OCI-LY7 (cell line): ENCODE measurements around the gene ZBTB8OS. TPM values are rescaled to one million over a fixed set of nuclear protein-coding genes. Genes with fewer than 3 reads are reported as not detected.

ENCODE experiments used
- BruUV-seq: library from RNA; stranded (reverse); fragments of 400-500 nt; replicated peaks from 2 replicates; lab custom pipeline; 2021; lab: Mats Ljungman, UMichigan
- CTCF ChIA-PET: fragments of 300-600 bp; sonication (Branson Sonifier 250); formaldehyde crosslinking; loops from one replicate; lab custom pipeline; 2022; ENCODE audit warnings: antibody characterized with exemption; ENCODE audit not compliant: unreplicated experiment; lab: Charles Lee
- POLR2A ChIA-PET: fragments of 300-600 bp; sonication (Branson Sonifier 250); formaldehyde crosslinking; loops from one replicate; lab custom pipeline; 2022; ENCODE audit warnings: antibody characterized with exemption; lab: Charles Lee
- DNase-seq: peaks from one replicate; pipeline ENCODE4 v3.0.0-alpha.2; 2015; ENCODE audit warnings: low spot score
- H2AFZ ChIP-seq: fragments of 200-600 bp; sonication (generic), shearing (Covaris generic); 2 replicates; pipeline ENCODE4 v1.6.1; 2014; ENCODE audit warnings: mild to moderate bottlenecking, antibody characterized with exemption, low read length, moderate library complexity
- H3K27ac ChIP-seq: fragments of 200-600 bp; sonication (generic); 2 replicates; pipeline ENCODE4 v1.5.1; 2014; ENCODE audit warnings: mixed run types, low read depth, mild to moderate bottlenecking, moderate library complexity, low read length, inconsistent platforms; ENCODE audit not compliant: poor library complexity, severe bottlenecking
- H3K36me3 ChIP-seq: fragments of 200-600 bp; sonication (generic); 2 replicates; pipeline ENCODE4 v1.6.1; 2014; ENCODE audit warnings: mild to moderate bottlenecking, antibody characterized with exemption, low read length, moderate library complexity, mixed read lengths; ENCODE audit not compliant: insufficient read depth
- H3K4me1 ChIP-seq: fragments of 200-600 bp; sonication (generic); 2 replicates; pipeline ENCODE4 v1.5.1; 2014; ENCODE audit warnings: mild to moderate bottlenecking, low read length; ENCODE audit not compliant: insufficient read depth, poor library complexity, severe bottlenecking
- H3K4me2 ChIP-seq: fragments of 200-600 bp; sonication (generic); 2 replicates; pipeline ENCODE4 v1.6.1; 2014; ENCODE audit warnings: mild to moderate bottlenecking, low read length
- H3K4me3 ChIP-seq: fragments of 200-600 bp; sonication (generic); 2 replicates; pipeline ENCODE4 v1.5.1; 2014; ENCODE audit warnings: mild to moderate bottlenecking, low read depth, low read length; ENCODE audit not compliant: poor library complexity, severe bottlenecking
- H3K79me2 ChIP-seq: fragments of 200-600 bp; sonication (generic); 2 replicates; pipeline ENCODE4 v1.6.1; 2016; ENCODE audit warnings: low read depth, mild to moderate bottlenecking, low read length, moderate library complexity, mixed read lengths; ENCODE audit not compliant: insufficient read depth
- H3K9me2 ChIP-seq: fragments of 200-600 bp; sonication (generic); 2 replicates; pipeline ENCODE4 v1.6.1; 2016; ENCODE audit warnings: mild to moderate bottlenecking, low read length, mixed read lengths; ENCODE audit not compliant: insufficient read depth
- H3K9me3 ChIP-seq: fragments of 200-600 bp; sonication (generic); 2 replicates; pipeline ENCODE4 v1.6.1; 2014; ENCODE audit warnings: mild to moderate bottlenecking, mixed run types, low read length, mixed read lengths
- H4K20me1 ChIP-seq: fragments of 200-600 bp; sonication (generic); 2 replicates; pipeline ENCODE4 v1.6.1; 2014; ENCODE audit warnings: mild to moderate bottlenecking, antibody characterized with exemption, low read length, moderate library complexity, mixed read lengths; ENCODE audit not compliant: insufficient read depth
- EZH2phosphoT487 ChIP-seq: fragments of 200-600 bp; sonication (generic); IDR thresholded peaks from 2 replicates; pipeline ENCODE4 v1.6.1; 2018; ENCODE audit warnings: low read depth, borderline replicate concordance, mild to moderate bottlenecking, mixed run types, antibody characterized with exemption, low read length, moderate library complexity, mixed read lengths
- intact Hi-C: fragments of 100-400 bp; cut with micrococcal nuclease; formaldehyde crosslinking; loops from one replicate; pipeline ENCODE4 v1.10.0; 2022; ENCODE audit not compliant: unreplicated experiment
- total RNA-seq, 2 experiments: library from RNA; depleted of rRNA in 1 of 2; stranded (reverse); fragments of >200 nt in 1 of 2; shearing (Covaris generic) in 1 of 2; gene quantifications; 2 replicates each; pipeline ENCODE4 v1.2.3, GENCODE V29; 2014 to 2022
- TF ChIP-seq, protein P1 (sequence below): fragments of 200-600 bp; sonication (generic); conservative IDR thresholded peaks from 2 replicates; pipeline ENCODE4 v1.5.1; 2014; ENCODE audit warnings: mild to moderate bottlenecking, antibody characterized with exemption, low read length, moderate library complexity, mixed read lengths

The ZBTB8OS gene
- total RNA-seq, 2 experiments from 2014 or later = 57.5 to 119 TPM

DNA sequence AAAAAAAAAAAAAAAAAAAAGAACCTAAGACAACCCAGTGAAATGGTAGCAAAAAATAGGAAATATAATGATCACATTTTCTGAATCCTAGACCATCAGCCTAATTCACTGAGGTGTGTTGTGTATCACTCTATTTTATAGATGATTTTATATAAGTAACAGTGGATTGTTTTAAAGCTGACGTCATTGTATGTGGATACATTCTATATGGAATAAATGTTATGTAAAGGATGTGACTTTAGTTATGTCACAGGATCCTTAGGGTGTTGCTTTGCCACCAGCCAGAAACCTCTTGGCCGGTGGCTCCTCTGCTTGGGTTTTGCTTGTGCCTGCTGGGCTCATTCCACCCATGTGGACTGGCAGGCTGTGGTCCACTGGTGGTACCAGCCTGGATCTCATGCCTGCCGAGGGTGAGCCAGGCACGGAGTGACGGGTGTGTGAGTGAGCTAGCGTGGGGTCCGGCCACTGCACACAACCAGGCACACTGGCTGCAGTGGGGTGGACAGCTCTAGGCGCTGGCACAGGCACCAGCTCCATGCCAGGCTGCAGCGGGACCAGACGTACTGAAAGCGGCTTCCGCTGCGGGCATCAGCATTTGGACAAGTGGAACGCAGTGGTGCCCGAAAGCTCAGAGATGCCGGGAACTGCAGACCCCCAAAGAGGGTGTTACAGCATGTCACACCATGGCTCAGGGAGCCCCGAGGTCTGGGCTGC lies 44.5 kb downstream of the ZBTB8OS start:
- no peaks in the 10 kb centered on the region for H3K9me3 ChIP-seq
- POLR2A ChIA-PET = interaction anchor here (0.6 to 0.7 kb wide), 2 partner anchors 17 to 104 kb away, joined by 3 to 4 read pairs; no protein-coding TSS in a partner anchor
- no peaks in the 10 kb centered on the region for H3K36me3 ChIP-seq
- no peaks in the 10 kb centered on the region for H4K20me1 ChIP-seq
- TF ChIP-seq, protein P1, sequence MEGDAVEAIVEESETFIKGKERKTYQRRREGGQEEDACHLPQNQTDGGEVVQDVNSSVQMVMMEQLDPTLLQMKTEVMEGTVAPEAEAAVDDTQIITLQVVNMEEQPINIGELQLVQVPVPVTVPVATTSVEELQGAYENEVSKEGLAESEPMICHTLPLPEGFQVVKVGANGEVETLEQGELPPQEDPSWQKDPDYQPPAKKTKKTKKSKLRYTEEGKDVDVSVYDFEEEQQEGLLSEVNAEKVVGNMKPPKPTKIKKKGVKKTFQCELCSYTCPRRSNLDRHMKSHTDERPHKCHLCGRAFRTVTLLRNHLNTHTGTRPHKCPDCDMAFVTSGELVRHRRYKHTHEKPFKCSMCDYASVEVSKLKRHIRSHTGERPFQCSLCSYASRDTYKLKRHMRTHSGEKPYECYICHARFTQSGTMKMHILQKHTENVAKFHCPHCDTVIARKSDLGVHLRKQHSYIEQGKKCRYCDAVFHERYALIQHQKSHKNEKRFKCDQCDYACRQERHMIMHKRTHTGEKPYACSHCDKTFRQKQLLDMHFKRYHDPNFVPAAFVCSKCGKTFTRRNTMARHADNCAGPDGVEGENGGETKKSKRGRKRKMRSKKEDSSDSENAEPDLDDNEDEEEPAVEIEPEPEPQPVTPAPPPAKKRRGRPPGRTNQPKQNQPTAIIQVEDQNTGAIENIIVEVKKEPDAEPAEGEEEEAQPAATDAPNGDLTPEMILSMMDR = no peak
- TF ChIP-seq EZH2phosphoT487 = no peak
- H3K9me2 ChIP-seq = no peaks in the 10 kb centered on the region
- CTCF ChIA-PET = interaction anchor here (0.5 kb wide), 1 partner anchor 315 kb away, joined by 3 read pairs; no protein-coding TSS in a partner anchor
- no peak overlapping the region for H3K27ac ChIP-seq
- no TSS peak for BruUV-seq
- H3K4me2 ChIP-seq = no peak overlapping the region
- H2AFZ ChIP-seq = no peak overlapping the region
- no peak for DNase-seq
- intact Hi-C loops = no loop called here
- no peaks in the 10 kb centered on the region for H3K4me1 ChIP-seq
- H3K4me3 ChIP-seq = no peak overlapping the region
- H3K79me2 ChIP-seq = no peaks in the 10 kb centered on the region

DNA sequence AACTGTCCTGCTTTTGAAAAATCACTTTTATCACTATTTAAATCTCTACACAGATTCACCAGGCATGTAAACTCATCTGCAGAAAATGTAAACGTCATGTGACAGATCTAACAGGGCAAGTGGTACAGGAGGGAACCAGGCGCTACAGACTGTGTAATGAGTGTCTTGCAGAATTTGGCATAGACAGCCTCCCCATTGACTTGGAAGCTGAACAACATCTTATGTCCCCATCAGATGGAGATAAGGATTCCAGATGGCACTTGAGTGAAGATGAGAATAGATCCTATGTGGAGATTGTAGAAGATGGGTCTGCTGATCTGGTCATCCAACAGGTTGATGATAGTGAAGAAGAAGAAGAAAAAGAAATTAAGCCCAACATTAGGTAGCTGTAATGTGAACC lies 50.3 kb downstream of the ZBTB8OS start:
- no peak for TF ChIP-seq EZH2phosphoT487
- TF ChIP-seq, protein P1 = no peak
- no peak overlapping the region for H3K4me3 ChIP-seq
- no peaks in the 10 kb centered on the region for H4K20me1 ChIP-seq
- no peaks in the 10 kb centered on the region for H3K36me3 ChIP-seq
- peak overlapping the region; percentile 16; the same call in 1 of the 2 replicates for H2AFZ ChIP-seq
- no peak for DNase-seq
- intact Hi-C loops = no loop called here
- H3K9me3 ChIP-seq = no peaks in the 10 kb centered on the region
- ChIA-PET POLR2A (interaction anchor here (0.6 kb wide), 2 partner anchors 72 to 608 kb away, joined by 5 read pairs; no protein-coding TSS in a partner anchor), CTCF (interaction anchor here (0.6 kb wide), 1 partner anchor 80 kb away, joined by 3 read pairs; no protein-coding TSS in a partner anchor)
- no peaks in the 10 kb centered on the region for H3K79me2 ChIP-seq
- no peaks in the 10 kb centered on the region for H3K9me2 ChIP-seq
- H3K4me1 ChIP-seq = no peaks in the 10 kb centered on the region
- no peak overlapping the region for H3K27ac ChIP-seq
- H3K4me2 ChIP-seq = no peak overlapping the region
- no TSS peak for BruUV-seq

DNA sequence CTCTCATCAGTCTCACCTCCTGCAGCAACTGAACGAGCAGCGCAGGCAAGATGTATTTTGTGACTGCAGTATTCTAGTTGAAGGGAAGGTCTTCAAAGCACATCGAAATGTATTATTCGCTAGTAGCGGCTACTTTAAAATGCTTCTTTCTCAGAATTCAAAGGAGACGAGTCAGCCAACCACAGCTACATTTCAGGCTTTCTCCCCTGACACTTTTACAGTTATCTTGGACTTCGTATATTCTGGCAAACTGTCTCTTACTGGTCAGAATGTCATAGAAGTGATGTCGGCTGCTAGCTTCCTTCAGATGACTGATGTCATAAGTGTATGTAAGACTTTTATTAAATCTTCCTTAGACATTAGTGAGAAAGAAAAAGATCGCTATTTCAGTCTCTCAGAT lies 57.4 kb downstream of the ZBTB8OS start:
- no peaks in the 10 kb centered on the region for H3K79me2 ChIP-seq
- ChIA-PET CTCF (no interaction called here), POLR2A (no interaction called here)
- DNase-seq = no peak
- no peak overlapping the region for H3K27ac ChIP-seq
- no peaks in the 10 kb centered on the region for H4K20me1 ChIP-seq
- no peak overlapping the region for H2AFZ ChIP-seq
- no peaks in the 10 kb centered on the region for H3K9me3 ChIP-seq
- intact Hi-C loops = no loop called here
- no peaks in the 10 kb centered on the region for H3K4me1 ChIP-seq
- no peak overlapping the region for H3K4me3 ChIP-seq
- TF ChIP-seq EZH2phosphoT487 = no peak
- TF ChIP-seq, protein P1 = no peak
- BruUV-seq = no TSS peak
- H3K4me2 ChIP-seq = no peak overlapping the region
- no peaks in the 10 kb centered on the region for H3K36me3 ChIP-seq
- no peaks in the 10 kb centered on the region for H3K9me2 ChIP-seq
